Endothelial cell of umbilical vein (primary cell): ENCODE results near the gene ANKFN1. TPM values are rescaled to one million over a fixed set of nuclear protein-coding genes. Genes with fewer than 3 reads are reported as not detected.

Experiments used
- BruUV-seq: library from RNA; stranded (reverse); fragments of 400-500 nt; replicated peaks from 2 replicates; lab custom pipeline; 2021; lab: Mats Ljungman, UMichigan
- CTCF ChIA-PET: fragments of 300-600, 350-600 bp; sonication (Branson Sonifier 250); formaldehyde crosslinking; loops from one replicate; lab custom pipeline; 2021; ENCODE audit warnings: antibody characterized with exemption, inconsistent platforms; lab: Charles Lee
- POLR2A ChIA-PET: fragments of 300-600, 350-600 bp; sonication (Branson Sonifier 250); formaldehyde crosslinking; loops from one replicate; lab custom pipeline; 2021; ENCODE audit warnings: antibody characterized with exemption, inconsistent platforms; lab: Charles Lee
- DNase-seq: peaks from one replicate; pipeline ENCODE4 v3.0.0-alpha.2; 2011; ENCODE audit warnings: low read depth, low spot score
- FAIRE-seq: peaks from 2 replicates; lab custom pipeline; 2011; peaks lifted over from hg19 to GRCh38; lab: Jason Lieb, UNC
- H2AFZ ChIP-seq: 2 replicates; pipeline ENCODE4 v1.6.0; 2012; ENCODE audit warnings: low read depth, low read length, control low read depth, inconsistent platforms
- H3K27ac ChIP-seq: 2 replicates; pipeline ENCODE4 v1.5.1; 2011; ENCODE audit warnings: low read depth, mild to moderate bottlenecking, control low read depth, low read length, moderate library complexity; ENCODE audit not compliant: insufficient read depth
- H3K27me3 ChIP-seq, 2 experiments: 2 replicates each; pipeline versions ENCODE4 v1.6.0 to v1.6.1; 2011; ENCODE audit warnings: low read length in 2 of 2, mixed read lengths in 1 of 2; ENCODE audit not compliant: control insufficient read depth in 2 of 2, insufficient read depth in 2 of 2
- H3K36me3 ChIP-seq, 2 experiments: 2 replicates in 1 of 2; 3 replicates in 1 of 2; pipeline ENCODE4 v1.5.1; 2011; ENCODE audit warnings: low read length in 2 of 2, mild to moderate bottlenecking in 1 of 2, moderate library complexity in 1 of 2; ENCODE audit not compliant: control insufficient read depth in 2 of 2, insufficient read depth in 2 of 2; ENCODE audit errors: extremely low read depth in 1 of 2
- H3K4me1 ChIP-seq: 3 replicates; pipeline ENCODE4 v1.5.1; 2011; ENCODE audit warnings: mild to moderate bottlenecking, low read length; ENCODE audit not compliant: control insufficient read depth, insufficient read depth; ENCODE audit errors: extremely low read depth
- H3K4me2 ChIP-seq: 2 replicates; pipeline ENCODE4 v1.6.1; 2011; ENCODE audit warnings: low read length, control low read depth, mixed read lengths; ENCODE audit not compliant: insufficient read depth
- H3K4me3 ChIP-seq, 3 experiments: fragments of 200-600 bp in 1 of 3; sonication (generic), shearing (Covaris generic) in 1 of 3; replicated peaks in 1 of 3; 2 replicates each; pipeline ENCODE4 v1.5.1; 2011 to 2016; ENCODE audit warnings: control low read depth in 3 of 3, low read length in 3 of 3, mild to moderate bottlenecking in 2 of 3, inconsistent platforms in 1 of 3, low read depth in 1 of 3, moderate library complexity in 1 of 3; ENCODE audit not compliant: insufficient read depth in 1 of 3
- H3K79me2 ChIP-seq: 2 replicates; pipeline ENCODE4 v1.6.0; 2012; ENCODE audit warnings: low read length, inconsistent platforms; ENCODE audit not compliant: control insufficient read depth, insufficient read depth
- H3K9ac ChIP-seq: replicated peaks from 2 replicates; pipeline ENCODE3; 2011; ENCODE audit warnings: low read length, control low read depth; ENCODE audit not compliant: insufficient read depth; ENCODE audit errors: extremely low read depth
- H3K9me1 ChIP-seq: replicated peaks from 3 replicates; pipeline ENCODE4 v1.6.0; 2011; ENCODE audit warnings: mild to moderate bottlenecking, low read length; ENCODE audit not compliant: control insufficient read depth, insufficient read depth; ENCODE audit errors: extremely low read depth
- H3K9me3 ChIP-seq: replicated peaks from 2 replicates; pipeline ENCODE4 v1.5.1; 2012; ENCODE audit warnings: low read length, inconsistent platforms; ENCODE audit not compliant: control insufficient read depth, insufficient read depth
- H4K20me1 ChIP-seq: replicated peaks from 2 replicates; pipeline ENCODE3; 2011; ENCODE audit warnings: mild to moderate bottlenecking, low read length; ENCODE audit not compliant: control insufficient read depth, insufficient read depth; ENCODE audit errors: extremely low read depth
- EZH2 ChIP-seq: IDR thresholded peaks from 2 replicates; pipeline ENCODE4 v1.6.1; 2012; ENCODE audit warnings: borderline replicate concordance, low read depth, mild to moderate bottlenecking, moderate library complexity, low read length, inconsistent platforms; ENCODE audit not compliant: severe bottlenecking
- FOS ChIP-seq: IDR thresholded peaks from 2 replicates; pipeline ENCODE4 v1.6.1; 2011; ENCODE audit warnings: mild to moderate bottlenecking, low read length, moderate library complexity, borderline replicate concordance; ENCODE audit not compliant: insufficient read depth
- GATA2 ChIP-seq: IDR thresholded peaks from 2 replicates; pipeline ENCODE4 v1.7.0; 2011; ENCODE audit warnings: low read depth, mild to moderate bottlenecking, moderate library complexity, mixed read lengths, low read length; ENCODE audit not compliant: insufficient read length, insufficient read depth
- JUN ChIP-seq: IDR thresholded peaks from 2 replicates; pipeline ENCODE4 v1.6.1; 2011; ENCODE audit warnings: borderline replicate concordance, low read depth; ENCODE audit not compliant: insufficient read length, insufficient read depth
- MAX ChIP-seq: IDR thresholded peaks from 2 replicates; pipeline ENCODE4 v1.6.1; 2011; ENCODE audit not compliant: insufficient read depth, insufficient read length
- MYC ChIP-seq: IDR thresholded peaks from one replicate; pipeline ENCODE4 v1.6.1; 2011; ENCODE audit warnings: mild to moderate bottlenecking, low read depth, low read length
- POLR2A ChIP-seq: IDR thresholded peaks from 2 replicates; pipeline ENCODE4 v1.6.1; 2012; ENCODE audit warnings: low read depth, mild to moderate bottlenecking, control low read depth, low read length
- POLR2AphosphoS5 ChIP-seq: IDR thresholded peaks from 2 replicates; pipeline ENCODE4 v1.6.1; 2012; ENCODE audit warnings: low read depth, mild to moderate bottlenecking, control low read depth, low read length, moderate library complexity; ENCODE audit not compliant: insufficient read depth
- dilution Hi-C: fragments of 300-500 bp; cut with MboI; formaldehyde crosslinking; loops from one replicate; pipeline ENCODE4 v1.15.0; 2019; ENCODE audit warnings: low sequenced_read_pairs; ENCODE audit not compliant: extremely low pct_ligation_motif_present
- intact Hi-C: fragments of 100-400 bp; cut with micrococcal nuclease; formaldehyde crosslinking; loops from one replicate; pipeline ENCODE4 v1.10.0; 2022
- polyA plus RNA-seq, 4 experiments: library from polyadenylated mRNA; depleted of rRNA in 3 of 4; stranded (reverse) in 3 of 4; unstranded in 1 of 4; fragments of >200 nt; gene quantifications; 2 replicates each; pipeline versions ENCODE4 v1.2.1 to v1.2.3, GENCODE V29; 2011 to 2012; ENCODE audit warnings: missing spikeins in 1 of 4
- total RNA-seq: library from RNA; stranded (reverse); gene quantifications from 2 replicates; pipeline ENCODE4 v1.2.3, GENCODE V29; 2021
- TF ChIP-seq, protein P1 (sequence below), 2 donors: IDR thresholded peaks; 1 replicate in 1 of 2; 2 replicates in 1 of 2; pipeline ENCODE4 v1.5.1; 2011; ENCODE audit warnings: low read length in 2 of 2, mild to moderate bottlenecking in 2 of 2, moderate library complexity in 2 of 2, control low read depth in 1 of 2, inconsistent platforms in 1 of 2, low read depth in 1 of 2; ENCODE audit not compliant: insufficient read depth in 1 of 2; ENCODE audit errors: extremely low read depth in 1 of 2

ANKFN1 gene
- total and polyA plus RNA-seq, 2 donors (not counting 3 experiments of a cell fraction or from before 2014, with no cell fraction given), result 0.15 TPM; not detected in 1

GRCh38 chr17:56186222-56186786 is 33.0 kb downstream of the ANKFN1 start:
- BruUV-seq, result no TSS peak
- H3K4me2 ChIP-seq, result peak overlapping the region; percentile 54
- POLR2A ChIA-PET, result no interaction called here

More at GRCh38 chr17:56186222-56186786, 33.0 kb downstream of the ANKFN1 start:
- CTCF ChIA-PET, result interaction anchor here (0.7 to 2.2 kb wide), 2 partner anchors 12 kb away, joined by 3 to 7 read pairs; no protein-coding TSS in a partner anchor
- H3K36me3 ChIP-seq, result no peaks in the 10 kb centered on the region
- FAIRE-seq, result peak; percentile 97
- intact Hi-C loops, result loop anchor here (1.0 to 10.0 kb wide), 5 partner anchors 106 to 568 kb away; no protein-coding TSS in a partner anchor
- H2AFZ ChIP-seq, result peak overlapping the region; percentile 63
- H3K4me1 ChIP-seq, result peaks cover 12% of the 10 kb centered on the region
- H3K27ac ChIP-seq, result peak overlapping the region; percentile 73
- no peaks in the 10 kb centered on the region for H3K9me1 ChIP-seq
- H3K9me3 ChIP-seq, result no peaks in the 10 kb centered on the region
- H3K9ac ChIP-seq, result peak overlapping the region; percentile 53
- H4K20me1 ChIP-seq, result no peaks in the 10 kb centered on the region
- H3K4me3 ChIP-seq, result no peak overlapping the region
- no peaks in the 10 kb centered on the region for H3K27me3 ChIP-seq
- H3K79me2 ChIP-seq, result no peaks in the 10 kb centered on the region
- peak; percentile 84 for DNase-seq
- TF ChIP-seq MYC (no peak), JUN (peak; percentile 88), GATA2 (peak; percentile 92), POLR2AphosphoS5 (peak; percentile 53), MAX (no peak), FOS (peak; percentile 86), EZH2 (no peak), POLR2A (no peak)
- TF ChIP-seq, protein P1, sequence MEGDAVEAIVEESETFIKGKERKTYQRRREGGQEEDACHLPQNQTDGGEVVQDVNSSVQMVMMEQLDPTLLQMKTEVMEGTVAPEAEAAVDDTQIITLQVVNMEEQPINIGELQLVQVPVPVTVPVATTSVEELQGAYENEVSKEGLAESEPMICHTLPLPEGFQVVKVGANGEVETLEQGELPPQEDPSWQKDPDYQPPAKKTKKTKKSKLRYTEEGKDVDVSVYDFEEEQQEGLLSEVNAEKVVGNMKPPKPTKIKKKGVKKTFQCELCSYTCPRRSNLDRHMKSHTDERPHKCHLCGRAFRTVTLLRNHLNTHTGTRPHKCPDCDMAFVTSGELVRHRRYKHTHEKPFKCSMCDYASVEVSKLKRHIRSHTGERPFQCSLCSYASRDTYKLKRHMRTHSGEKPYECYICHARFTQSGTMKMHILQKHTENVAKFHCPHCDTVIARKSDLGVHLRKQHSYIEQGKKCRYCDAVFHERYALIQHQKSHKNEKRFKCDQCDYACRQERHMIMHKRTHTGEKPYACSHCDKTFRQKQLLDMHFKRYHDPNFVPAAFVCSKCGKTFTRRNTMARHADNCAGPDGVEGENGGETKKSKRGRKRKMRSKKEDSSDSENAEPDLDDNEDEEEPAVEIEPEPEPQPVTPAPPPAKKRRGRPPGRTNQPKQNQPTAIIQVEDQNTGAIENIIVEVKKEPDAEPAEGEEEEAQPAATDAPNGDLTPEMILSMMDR (IDR thresholded peaks at IDR 0.05; ENCODE audit: extremely low read depth in 1 of 2, insufficient read depth in 1 of 2, low read depth in 1 of 2, low read length in 2 of 2), result no peak
- dilution Hi-C loops, result no loop called here
